Cardiac septum (tissue), 1 donor: ENCODE measurements around the gene FN3KRP. TPM values are rescaled to one million over a fixed set of nuclear protein-coding genes. Genes with fewer than 3 reads are reported as not detected.
"Not testable (repeated sequence)": the region's sequence is repeated elsewhere in the genome, so short reads cannot be mapped to it uniquely, and the experiment has no call there.

ENCODE experiments used
- DNase-seq: peaks from one replicate; pipeline ENCODE4 v3.0.0-alpha.2; 2020; ENCODE audit warnings: low spot score
- intact Hi-C: fragments of 100-400 bp; cut with DNase I; formaldehyde crosslinking; loops from one replicate; pipeline ENCODE4 v1.14.0; 2022
- microRNA-seq: library from miRNA; unstranded; fragments of <30 nt; microRNA quantifications from one replicate; pipeline ENCODE4 v1.2.0, GENCODE V29; 2020
- total RNA-seq: library from RNA; stranded (reverse); fragmentation: NEBNext Ultra II Directional; extraction: Animal tissue kit (Norgen Biotek cat#: 25700); gene quantifications from one replicate; pipeline ENCODE4 v1.2.1, GENCODE V29; 2021
- donor health status: DM: no; HTN: no; CAD: no.

Gene FN3KRP
- total RNA-seq, 1 donor from 2014 or later, result 16.2 TPM

DNA sequence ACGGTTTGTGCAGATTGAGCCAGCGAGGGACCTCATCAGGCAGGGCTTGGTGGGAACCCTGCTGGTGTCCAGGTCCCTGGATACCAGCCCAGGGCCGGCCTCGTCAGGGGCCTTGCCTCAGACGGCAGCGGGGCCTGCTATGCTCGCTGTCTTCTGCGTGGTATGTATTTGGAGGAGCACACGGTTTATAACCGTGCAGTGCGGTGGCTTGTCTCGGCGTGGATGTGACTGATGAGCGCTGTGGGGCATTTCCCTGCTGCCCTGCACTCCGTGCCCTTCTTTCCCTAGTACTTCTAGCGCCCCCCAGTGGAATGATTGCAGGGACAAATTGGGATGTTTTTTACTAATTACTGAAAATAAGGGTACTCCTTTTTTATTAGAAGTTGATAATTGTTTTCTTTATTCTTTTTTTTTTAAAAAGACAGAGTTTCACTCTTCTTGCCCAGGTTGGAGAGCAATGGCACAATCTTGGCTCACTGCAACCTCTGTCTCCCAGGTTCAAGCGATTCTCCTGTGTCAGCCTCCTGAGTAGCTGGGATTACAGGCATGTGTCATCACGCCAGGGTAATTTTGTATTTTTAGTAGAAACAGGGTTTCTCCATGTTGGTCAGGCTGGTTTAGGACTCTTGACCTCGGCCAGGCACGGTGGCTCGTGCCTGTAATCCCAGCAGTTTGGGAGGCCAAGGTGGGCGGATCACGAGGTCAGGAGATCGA is 50.7 kb downstream of the FN3KRP start:
- intact Hi-C loops, result loop anchor here (2.0 kb wide), 1 partner anchor 98 kb away; no protein-coding TSS in a partner anchor
- no peak for DNase-seq

DNA sequence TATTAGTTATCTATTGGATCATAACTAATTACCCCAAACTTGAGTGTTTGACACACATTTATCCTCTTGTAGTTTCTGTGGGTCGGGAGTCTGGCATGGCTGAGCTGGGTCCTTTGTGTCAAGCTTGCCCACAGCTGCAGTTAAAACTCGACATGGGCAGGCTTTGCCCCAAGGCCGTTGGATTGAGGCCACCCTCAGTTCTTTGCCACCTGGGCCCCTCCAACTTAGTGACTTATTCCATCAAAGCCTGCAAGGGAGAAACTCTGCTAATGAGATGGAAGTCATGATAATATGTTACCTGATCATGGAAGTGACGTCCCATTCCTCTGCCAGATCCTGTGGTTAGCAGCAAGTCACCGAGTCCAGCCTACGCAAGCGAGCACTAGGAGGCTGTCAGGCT is 52.5 kb downstream of the FN3KRP start:
- no peak for DNase-seq
- intact Hi-C loops, result no loop called here

DNA sequence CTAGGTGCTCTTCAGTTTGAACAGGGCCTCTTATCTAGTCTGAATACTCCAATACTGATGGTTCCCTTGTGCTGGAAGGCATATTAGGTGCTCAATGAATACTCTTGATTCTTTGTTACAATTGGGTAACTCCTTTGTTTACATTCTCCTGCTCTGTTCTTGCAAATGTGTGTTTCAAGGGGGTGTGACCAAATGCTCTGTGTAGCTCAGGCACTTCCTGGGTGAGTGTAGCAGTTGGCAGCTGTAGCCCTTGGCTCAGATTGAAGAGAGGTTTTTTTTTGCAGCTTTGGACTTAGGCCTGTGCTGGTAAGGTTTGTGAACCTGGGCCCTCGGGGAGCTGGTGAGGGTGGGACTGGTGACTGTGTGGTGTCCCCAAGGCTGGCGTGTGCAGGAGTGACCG is 55.5 kb downstream of the FN3KRP start:
- DNase-seq, result no peak
- intact Hi-C loops, result no loop called here

DNA sequence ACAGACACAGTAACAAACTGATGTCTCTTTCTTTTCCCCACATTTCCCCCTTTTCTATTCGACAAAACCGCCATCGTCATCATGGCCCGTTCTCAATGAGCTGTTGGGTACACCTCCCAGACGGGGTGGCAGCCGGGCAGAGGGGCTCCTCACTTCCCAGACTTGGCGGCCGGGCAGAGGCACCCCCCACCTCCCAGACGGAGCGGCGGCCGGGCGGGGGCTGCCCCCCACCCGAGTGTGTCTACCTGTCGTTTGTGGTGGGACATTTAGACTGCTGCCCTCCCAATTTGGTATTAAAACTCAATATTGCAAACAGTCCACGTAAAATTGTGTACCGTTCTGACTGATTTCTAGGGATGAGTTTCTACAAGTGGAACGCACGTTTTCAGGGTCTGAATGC is 58.0 kb downstream of the FN3KRP start:
- intact Hi-C loops, DNase-seq: not testable (repeated sequence)

DNA sequence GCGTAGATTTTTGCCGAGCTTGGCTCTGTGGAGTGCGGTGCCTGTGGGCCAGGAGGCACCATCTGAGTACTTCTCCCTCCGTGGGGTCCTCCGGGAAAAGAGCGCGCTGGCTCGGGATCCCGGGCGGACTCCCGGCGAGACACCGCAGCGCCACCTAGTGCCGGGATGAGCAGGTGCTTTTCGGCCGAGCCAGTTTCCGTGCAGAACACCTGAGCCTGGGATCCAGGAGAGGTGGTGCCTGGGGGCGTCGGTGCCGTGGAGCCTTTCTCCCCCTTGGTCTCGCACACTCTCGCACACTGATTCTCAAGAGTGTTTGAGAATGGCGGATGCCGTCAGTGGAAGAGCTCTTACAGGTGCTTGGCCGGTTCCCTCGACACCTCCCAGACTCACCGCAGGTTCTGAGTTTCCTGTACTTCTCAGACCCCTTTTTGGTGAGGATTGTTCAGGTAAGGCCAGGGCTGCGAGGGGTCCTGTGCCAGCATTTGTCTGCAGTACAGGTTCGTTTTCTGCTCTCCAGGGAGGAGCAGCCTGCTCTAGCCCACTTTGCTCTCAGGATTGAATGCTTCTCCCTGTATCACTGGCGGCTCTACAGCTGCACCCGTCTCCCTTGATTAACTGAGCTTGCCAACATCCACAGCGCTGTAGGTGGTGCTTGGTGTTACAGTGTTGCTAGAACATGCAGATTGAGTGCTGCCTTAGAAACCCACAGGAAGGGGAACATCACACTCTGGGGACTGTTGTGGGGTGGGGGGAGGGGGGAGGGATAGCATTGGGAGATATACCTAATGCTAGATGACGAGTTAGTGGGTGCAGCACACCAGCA is 58.7 kb downstream of the FN3KRP start:
- DNase-seq, result peak; percentile 86
- intact Hi-C loops, result loop anchor here (5.0 kb wide), 1 partner anchor 423 kb away; no protein-coding TSS in a partner anchor

DNA sequence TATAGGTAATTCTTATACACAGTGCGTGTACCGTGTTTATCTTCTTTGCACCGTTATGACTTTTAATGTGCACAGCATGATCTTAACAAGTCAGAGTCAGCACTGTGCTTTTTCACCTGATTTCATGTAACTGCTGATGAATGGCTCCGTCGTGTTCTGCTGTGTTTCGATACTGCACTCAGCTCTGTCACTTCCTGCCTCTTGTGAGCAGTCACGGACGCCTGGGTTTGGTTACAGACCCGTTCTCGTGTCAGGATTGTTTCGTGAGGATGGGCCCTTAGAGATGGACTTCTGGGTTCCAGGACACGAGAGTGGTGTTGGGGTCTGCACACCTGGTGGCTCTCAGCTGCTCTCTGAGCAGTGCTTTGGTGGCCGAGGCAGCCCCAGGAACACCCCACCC is 59.9 kb downstream of the FN3KRP start:
- no peak for DNase-seq
- intact Hi-C loops, result loop anchor here (5.0 kb wide), 1 partner anchor 424 kb away; no protein-coding TSS in a partner anchor

Small RNA genes lying within 50 kb of the gene (microRNA-seq; reads per million reads assigned to microRNA genes)
- gene MIR4525, result 1.8 reads per million

Other genes with a start within 250 kb of the FN3KRP start
- 40.2 TPM for gene FOXK2, start 197.0 kb upstream of the FN3KRP start, total RNA-seq
- gene WDR45B, start 68.3 kb upstream of the FN3KRP start, total RNA-seq, result 45.4 TPM
- 31.9 TPM for gene RAB40B, start 18.0 kb upstream of the FN3KRP start, total RNA-seq
- 82.4 TPM for gene FN3K, start 18.9 kb downstream of the FN3KRP start, total RNA-seq
- 67.3 TPM for gene TBCD, start 35.4 kb downstream of the FN3KRP start, total RNA-seq
- not detected for gene ZNF750, start 123.3 kb downstream of the FN3KRP start, total RNA-seq